GM19193 (cell line): ENCODE results near the gene PLD6.

ENCODE experiments used
- POLR2A ChIP-seq: IDR thresholded peaks from 4 replicates; pipeline ENCODE4 v1.6.1; 2011; ENCODE audit not compliant: insufficient read depth, insufficient read length; ENCODE audit errors: extremely low read depth

PLD6 gene

DNA sequence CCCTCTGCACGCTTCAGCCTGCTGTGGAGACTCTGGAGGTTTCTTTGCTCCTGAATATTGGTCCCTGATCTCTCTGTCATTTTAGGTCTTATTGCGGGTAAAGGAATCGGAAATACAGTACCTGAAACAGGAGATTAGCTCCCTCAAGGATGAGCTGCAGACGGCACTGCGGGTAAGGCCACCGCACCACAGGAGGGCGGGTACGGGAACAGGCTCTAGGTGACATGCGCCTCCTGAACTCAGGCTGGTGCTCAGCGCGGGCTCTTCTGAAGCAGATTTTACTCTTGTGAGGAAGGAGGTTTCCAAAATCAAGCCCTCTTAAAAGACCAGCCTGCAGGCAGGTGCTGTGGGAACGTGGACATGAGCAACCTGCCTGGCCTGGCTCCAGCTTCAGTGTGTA lies 29.8 kb downstream of the PLD6 start:
- TF ChIP-seq POLR2A: no peak

DNA sequence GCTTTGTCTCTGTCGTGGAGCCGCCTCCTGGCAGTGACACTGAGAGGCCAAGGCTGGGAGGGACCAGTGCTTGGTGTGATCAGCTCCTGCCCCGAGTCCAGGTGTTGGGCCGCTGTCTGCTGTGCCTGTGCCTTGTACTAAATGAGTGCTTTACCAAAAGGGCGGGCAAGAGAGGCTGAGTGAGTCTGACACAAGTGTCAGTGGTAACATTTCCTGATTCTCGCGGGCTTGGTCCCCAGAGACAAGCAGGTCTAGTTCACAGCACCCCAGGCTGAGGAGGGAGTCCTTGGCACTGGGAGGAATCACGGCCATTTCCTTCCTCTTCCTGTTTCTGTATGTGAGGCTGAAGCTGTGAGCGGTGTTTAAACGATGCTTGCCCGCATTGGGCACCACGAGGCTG lies 30.2 kb downstream of the PLD6 start:
- TF ChIP-seq POLR2A: no peak

DNA sequence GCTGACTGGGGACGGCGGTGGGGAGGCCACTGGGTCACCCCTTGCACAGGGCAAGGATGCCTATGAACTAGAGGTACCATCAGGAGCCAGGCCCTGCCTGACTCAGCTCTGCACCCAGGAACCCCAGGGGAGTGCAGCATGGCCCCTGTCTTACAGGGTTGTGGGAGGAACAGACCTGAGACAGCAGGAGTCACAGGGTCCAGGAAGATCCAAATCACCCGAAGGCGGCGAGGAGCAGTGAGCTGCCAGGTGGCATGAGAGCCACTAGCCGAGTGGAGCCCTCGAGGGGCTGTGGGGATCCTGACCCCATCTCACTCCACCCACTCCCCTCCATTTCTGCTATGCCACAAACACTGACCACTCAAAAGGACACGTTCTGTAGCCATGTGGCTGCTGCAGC lies 30.8 kb downstream of the PLD6 start:
- no peak for TF ChIP-seq POLR2A

DNA sequence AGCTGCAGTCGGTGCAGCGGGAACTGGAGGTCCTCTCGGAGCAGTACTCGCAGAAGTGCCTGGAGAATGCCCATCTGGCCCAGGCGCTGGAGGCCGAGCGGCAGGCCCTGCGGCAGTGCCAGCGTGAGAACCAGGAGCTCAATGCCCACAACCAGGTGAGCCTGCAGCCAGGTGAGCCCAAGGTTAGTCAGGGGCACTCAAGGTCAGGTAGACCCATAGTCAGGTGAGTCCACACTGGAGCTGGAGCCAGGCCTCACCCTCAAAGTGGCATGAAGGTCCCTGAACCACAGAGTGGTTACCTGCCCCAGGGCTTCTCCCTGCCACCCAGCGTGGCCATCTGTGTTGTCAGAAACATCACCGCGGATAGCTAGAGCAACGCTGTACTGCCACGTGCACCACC lies 32.2 kb downstream of the PLD6 start:
- TF ChIP-seq POLR2A: no peak

- no peak for TF ChIP-seq POLR2A
Measured at GRCh38 chr17:17172990-17173389, 33.1 kb downstream of the PLD6 start.

GRCh38 chr17:17172001-17172939 lies 33.9 kb downstream of the PLD6 start:
- TF ChIP-seq POLR2A: no peak

DNA sequence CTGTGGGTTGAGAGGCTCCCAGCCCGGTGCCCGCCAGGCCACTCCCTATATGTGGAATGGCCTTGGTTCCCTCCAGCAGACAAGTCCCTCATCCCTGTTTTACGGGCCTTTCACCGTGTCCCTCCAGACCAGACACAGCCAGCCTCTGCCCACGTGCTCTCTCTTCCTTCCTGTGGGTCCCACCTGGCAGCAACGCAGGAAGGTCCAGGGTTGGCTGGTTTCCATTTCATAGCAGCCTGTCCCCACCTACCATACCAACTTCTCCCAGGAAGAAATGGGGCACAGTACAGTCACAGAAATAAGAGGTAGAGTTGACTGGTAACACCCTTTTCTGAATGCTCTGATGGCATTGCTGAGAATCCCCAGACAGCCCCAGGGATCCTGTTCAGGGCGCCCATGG lies 34.9 kb downstream of the PLD6 start:
- no peak for TF ChIP-seq POLR2A

- no peak for TF ChIP-seq POLR2A
Measured at GRCh38 chr17:17170346-17170985, 35.7 kb downstream of the PLD6 start.

- TF ChIP-seq POLR2A: no peak
Measured at GRCh38 chr17:17169396-17169795, 36.7 kb downstream of the PLD6 start.

DNA sequence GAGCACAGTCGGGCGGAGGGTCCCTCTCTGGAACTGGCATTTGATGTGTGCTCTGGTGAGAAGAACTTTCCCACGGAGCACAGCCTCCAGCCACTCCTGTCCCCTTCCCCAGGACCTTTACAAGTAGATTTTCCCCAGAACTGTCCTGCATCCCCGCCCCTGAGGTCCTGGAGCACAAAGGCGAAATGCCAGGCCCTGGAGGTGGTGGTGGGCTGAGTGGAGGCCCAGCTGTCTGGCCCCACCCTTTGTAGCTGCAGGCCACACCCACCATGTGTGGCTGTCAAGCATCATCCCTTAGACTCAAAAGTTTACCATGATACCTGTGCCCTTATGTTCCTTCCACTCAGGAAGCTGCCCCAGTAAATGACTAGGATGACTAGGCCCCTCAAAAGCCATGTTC lies 37.7 kb downstream of the PLD6 start:
- TF ChIP-seq POLR2A: no peak

- no peak for TF ChIP-seq POLR2A
Measured at GRCh38 chr17:17167986-17168385, 38.1 kb downstream of the PLD6 start.

- TF ChIP-seq POLR2A: no peak
Measured at GRCh38 chr17:17167356-17167755, 38.8 kb downstream of the PLD6 start.

DNA sequence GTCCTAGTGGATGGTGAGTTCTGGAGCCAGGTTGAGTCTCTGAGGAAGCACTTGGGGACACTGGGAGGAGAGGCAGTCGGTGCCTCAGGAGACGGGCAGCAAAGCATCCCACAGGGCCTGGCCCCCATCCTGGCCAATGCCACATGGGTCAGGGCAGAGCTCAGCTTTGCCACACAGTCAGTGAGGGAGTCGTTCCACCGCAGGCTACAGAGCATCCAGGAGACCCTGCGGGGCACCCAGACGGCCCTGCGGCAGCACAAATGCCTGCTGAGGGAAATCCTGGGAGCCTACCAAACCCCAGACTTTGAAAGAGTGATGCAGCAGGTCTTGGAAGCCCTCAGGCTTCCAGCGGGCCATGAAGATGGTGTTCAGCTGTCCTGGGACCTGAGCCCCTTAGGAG lies 39.7 kb downstream of the PLD6 start:
- no peak for TF ChIP-seq POLR2A

DNA sequence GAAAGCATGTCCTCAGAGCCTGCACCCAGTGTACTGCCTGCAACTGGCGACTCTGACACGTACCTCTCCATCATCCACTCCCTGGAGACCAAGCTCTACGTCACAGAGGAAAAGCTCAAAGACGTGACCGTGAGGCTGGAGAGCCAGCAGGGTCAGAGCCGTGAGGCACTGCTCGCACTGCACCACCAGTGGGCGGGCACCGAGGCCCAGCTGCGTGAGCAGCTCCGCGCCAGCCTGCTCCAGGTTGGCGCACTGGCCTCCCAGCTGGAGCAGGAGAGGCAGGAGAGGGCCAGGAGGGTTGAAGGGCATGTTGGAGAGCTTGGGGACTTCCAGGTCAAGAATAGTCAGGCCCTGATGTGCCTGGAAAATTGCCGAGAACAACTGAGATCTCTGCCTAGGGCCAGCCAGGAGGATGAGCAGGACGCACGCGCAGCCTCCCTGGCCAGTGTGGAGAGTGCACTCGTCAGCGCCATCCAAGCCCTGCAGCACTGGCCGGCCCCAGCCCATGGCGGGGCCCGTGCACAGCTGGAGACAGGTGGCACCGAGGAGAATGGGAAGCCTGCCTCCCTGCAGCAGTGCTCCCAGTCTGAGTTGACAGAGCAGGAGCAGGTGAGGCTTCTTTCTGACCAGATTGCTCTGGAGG lies 40.3 kb downstream of the PLD6 start:
- TF ChIP-seq POLR2A: no peak

GRCh38 chr17:17164676-17165075 lies 41.5 kb downstream of the PLD6 start:
- TF ChIP-seq POLR2A: no peak

- TF ChIP-seq POLR2A: no peak
Measured at GRCh38 chr17:17164156-17164555, 42.0 kb downstream of the PLD6 start.
